Stimulated activated CD8-positive, alpha-beta memory T cell treated with anti-CD3 and anti-CD28 coated beads, Interleukin-12 subunit alpha, Interleukin-12 subunit beta, amount 100 ng/mL, for 24 hours (primary cell): Measurements from ENCODE around the gene LRRC7.

Experiments
- DNase-seq: peaks from one replicate; pipeline ENCODE4 v3.0.0-alpha.2; 2020; ENCODE audit errors: extremely low read depth

The LRRC7 gene

GRCh38 chr1:70091811-70092210, 524.1 kb downstream of the LRRC7 start:
- no peak for DNase-seq

- DNase-seq, result no peak
Observed at GRCh38 chr1:70092526-70092925, 524.8 kb downstream of the LRRC7 start.

- no peak for DNase-seq
Observed at GRCh38 chr1:70093250-70093975, 525.7 kb downstream of the LRRC7 start.

- no peak for DNase-seq
Observed at GRCh38 chr1:70101231-70101630, 533.5 kb downstream of the LRRC7 start.

- no peak for DNase-seq
Observed at GRCh38 chr1:70101774-70102173, 534.1 kb downstream of the LRRC7 start.

GRCh38 chr1:70103770-70104169, 536.0 kb downstream of the LRRC7 start:
- DNase-seq, result no peak

- no peak for DNase-seq
Observed at GRCh38 chr1:70109241-70109640, 541.5 kb downstream of the LRRC7 start.

GRCh38 chr1:70112838-70113237, 545.1 kb downstream of the LRRC7 start:
- DNase-seq, result no peak

- no peak for DNase-seq
Observed at GRCh38 chr1:70115315-70115714, 547.6 kb downstream of the LRRC7 start.

- no peak for DNase-seq
Observed at GRCh38 chr1:70117046-70117445, 549.3 kb downstream of the LRRC7 start.

GRCh38 chr1:70134148-70134547, 566.4 kb downstream of the LRRC7 start:
- DNase-seq, result no peak

GRCh38 chr1:70140343-70140742, 572.6 kb downstream of the LRRC7 start:
- no peak for DNase-seq

- no peak for DNase-seq
Observed at GRCh38 chr1:70140894-70141293, 573.2 kb downstream of the LRRC7 start.

- no peak for DNase-seq
Observed at GRCh38 chr1:70142075-70142474, 574.4 kb downstream of the LRRC7 start.

GRCh38 chr1:70143048-70143659, 575.4 kb downstream of the LRRC7 start:
- DNase-seq, result no peak

- no peak for DNase-seq
Observed at GRCh38 chr1:70146488-70146887, 578.8 kb downstream of the LRRC7 start.

GRCh38 chr1:70150444-70150843, 582.7 kb downstream of the LRRC7 start:
- DNase-seq, result no peak

GRCh38 chr1:70153739-70154138, 586.0 kb downstream of the LRRC7 start:
- no peak for DNase-seq

GRCh38 chr1:70156529-70157120, 588.9 kb downstream of the LRRC7 start:
- no peak for DNase-seq

- DNase-seq, result no peak
Observed at GRCh38 chr1:70164350-70164749, 596.6 kb downstream of the LRRC7 start.

GRCh38 chr1:70168283-70168682, 600.6 kb downstream of the LRRC7 start:
- no peak for DNase-seq

- DNase-seq, result no peak
Observed at GRCh38 chr1:70169018-70169839, 601.5 kb downstream of the LRRC7 start.
